Activated CD8-positive, alpha-beta T cell treated with anti-CD3 and anti-CD28 coated beads for 36 hours (primary cell): ENCODE data around the gene ZCWPW2. TPM values are rescaled to one million over a fixed set of nuclear protein-coding genes. Genes with fewer than 3 reads are reported as not detected.

Source experiments
- ATAC-seq: fragments of 200-7000 bp; cut with Tn5 transposase; one replicate; pipeline ENCODE4 v1.10.0; 2021; ENCODE audit warnings: mild to moderate bottlenecking, moderate library complexity
- CTCF ChIA-PET: fragments of 350-600 bp; sonication (Branson Sonifier 250); formaldehyde crosslinking; loops from one replicate; lab custom pipeline; 2021; ENCODE audit warnings: antibody characterized with exemption; lab: Charles Lee
- POLR2A ChIA-PET: fragments of 350-600 bp; sonication (Branson Sonifier 250); formaldehyde crosslinking; loops from one replicate; lab custom pipeline; 2021; ENCODE audit warnings: antibody characterized with exemption; lab: Charles Lee
- DNase-seq: peaks from one replicate; pipeline ENCODE4 v3.0.0-alpha.2; 2020
- H3K27ac Mint-ChIP-seq: one replicate; pipeline ENCODE4 v1.8.0; 2021; ENCODE audit warnings: mild to moderate bottlenecking, mixed read lengths
- H3K27me3 Mint-ChIP-seq: one replicate; pipeline ENCODE4 v1.8.0; 2021; ENCODE audit warnings: mixed read lengths
- H3K36me3 Mint-ChIP-seq: one replicate; pipeline ENCODE4 v1.8.0; 2021; ENCODE audit warnings: low read depth, mixed read lengths
- H3K4me1 Mint-ChIP-seq: one replicate; pipeline ENCODE4 v1.8.0; 2021; ENCODE audit warnings: low read depth, mixed read lengths
- H3K4me3 Mint-ChIP-seq: one replicate; pipeline ENCODE4 v1.8.0; 2021; ENCODE audit warnings: mild to moderate bottlenecking, moderate library complexity, mixed read lengths
- H3K9me3 Mint-ChIP-seq: one replicate; pipeline ENCODE4 v1.8.0; 2021; ENCODE audit warnings: mixed read lengths
- CTCF ChIP-seq: fragments of 200-600 bp; IDR thresholded peaks from one replicate; pipeline ENCODE4 v1.8.0; 2022; ENCODE audit warnings: antibody characterized with exemption, mild to moderate bottlenecking
- intact Hi-C: fragments of 100-400 bp; cut with micrococcal nuclease; formaldehyde crosslinking; loops from one replicate; pipeline ENCODE4 v1.10.0; 2022
- total RNA-seq, 2 experiments: library from RNA; stranded (reverse); gene quantifications; one replicate each; pipeline ENCODE4 v1.2.3, GENCODE V29; 2021

The ZCWPW2 gene
- total RNA-seq, 2 experiments from 2014 or later: 0.68 TPM; not detected in 1

- no peaks in the 10 kb centered on the region for H3K36me3 Mint-ChIP-seq
- no peak overlapping the region for H3K4me3 Mint-ChIP-seq
- intact Hi-C loops: no loop called here
- H3K27me3 Mint-ChIP-seq: no peaks in the 10 kb centered on the region
- TF ChIP-seq CTCF: no peak
- DNase-seq (no peak), ATAC-seq (no peak)
- no peaks in the 10 kb centered on the region for H3K9me3 Mint-ChIP-seq
- H3K27ac Mint-ChIP-seq: no peak overlapping the region
- ChIA-PET POLR2A (no interaction called here), CTCF (no interaction called here)
- H3K4me1 Mint-ChIP-seq: no peaks in the 10 kb centered on the region
Measured at GRCh38 chr3:28495301-28495700, 146.8 kb downstream of the ZCWPW2 start.

GRCh38 chr3:28502397-28502937 lies 153.9 kb downstream of the ZCWPW2 start:
- Mint-ChIP-seq H3K9me3 (no peaks in the 10 kb centered on the region), H3K4me1 (no peaks in the 10 kb centered on the region), H3K27ac (no peak overlapping the region), H3K4me3 (no peak overlapping the region), H3K27me3 (no peaks in the 10 kb centered on the region), H3K36me3 (no peaks in the 10 kb centered on the region)
- intact Hi-C loops: no loop called here
- ATAC-seq (no peak), DNase-seq (no peak)
- TF ChIP-seq CTCF: no peak
- ChIA-PET POLR2A (no interaction called here), CTCF (no interaction called here)

GRCh38 chr3:28504976-28505375 lies 156.5 kb downstream of the ZCWPW2 start:
- CTCF ChIA-PET: no interaction called here
- DNase-seq: no peak
- Mint-ChIP-seq H3K36me3 (no peaks in the 10 kb centered on the region), H3K9me3 (no peaks in the 10 kb centered on the region), H3K4me3 (no peak overlapping the region), H3K4me1 (no peaks in the 10 kb centered on the region), H3K27ac (no peak overlapping the region), H3K27me3 (no peaks in the 10 kb centered on the region)
- intact Hi-C loops: no loop called here
- TF ChIP-seq CTCF: no peak
- POLR2A ChIA-PET: no interaction called here
- no peak for ATAC-seq

GRCh38 chr3:28521663-28522062 lies 173.1 kb downstream of the ZCWPW2 start:
- no peaks in the 10 kb centered on the region for H3K36me3 Mint-ChIP-seq
- no peaks in the 10 kb centered on the region for H3K9me3 Mint-ChIP-seq
- no peak for TF ChIP-seq CTCF
- H3K4me3 Mint-ChIP-seq: no peak overlapping the region
- no peaks in the 10 kb centered on the region for H3K27me3 Mint-ChIP-seq
- DNase-seq (no peak), ATAC-seq (no peak)
- ChIA-PET POLR2A (no interaction called here), CTCF (no interaction called here)
- intact Hi-C loops: no loop called here
- no peaks in the 10 kb centered on the region for H3K4me1 Mint-ChIP-seq
- H3K27ac Mint-ChIP-seq: no peak overlapping the region

GRCh38 chr3:28542351-28542750 lies 193.8 kb downstream of the ZCWPW2 start:
- ATAC-seq: no peak

More at GRCh38 chr3:28542351-28542750, 193.8 kb downstream of the ZCWPW2 start:
- no peak for DNase-seq
- Mint-ChIP-seq H3K4me1 (no peaks in the 10 kb centered on the region), H3K4me3 (no peak overlapping the region), H3K27ac (no peak overlapping the region), H3K27me3 (no peaks in the 10 kb centered on the region), H3K9me3 (peaks cover 19% of the 10 kb centered on the region), H3K36me3 (no peaks in the 10 kb centered on the region)
- ChIA-PET CTCF (no interaction called here), POLR2A (no interaction called here)
- no peak for TF ChIP-seq CTCF
- intact Hi-C loops: no loop called here
